ENCODE measurements around the gene TUBA4B. TPM values are rescaled to one million over a fixed set of nuclear protein-coding genes. Genes with fewer than 3 reads are reported as not detected.
A peak's percentile ranks its signal among the peaks of the same experiment; 100 is the strongest.

Gene TUBA4B
- polyA plus RNA-seq, 3 donors, result not detected

GRCh38 chr2:219253753-219254589 lies 928 bp downstream of the TUBA4B start, which contains the start of gene TUBA4A:
Gene TUBA4A, minus strand, starts transcription at chr2:219253918. Its CDS starts 60 bp downstream, at chr2:219253858.
- H3K9ac ChIP-seq (ENCODE audit: insufficient read depth, low read length, poor library complexity, severe bottlenecking), result peak within 1 kb of the TSS; percentile 84
- peak; percentile 81 to 87 (median 83) for DNase-seq
- peaks cover 30% of the 10 kb centered on the region for H4K20me1 ChIP-seq (ENCODE audit: insufficient read depth, low read length)
- peak within 1 kb of the TSS; percentile 88 to 96 (median 88) for H3K4me3 ChIP-seq (replicated peaks in 1 of 3; ENCODE audit: low read depth in 2 of 3, low read length in 3 of 3)
- no peak for TF ChIP-seq CTCF (IDR thresholded peaks at IDR 0.05)
- peaks cover 0 to 3% (median 2%) of the 10 kb centered on the region in 3 donors for H3K27me3 Mint-ChIP-seq (ENCODE audit: low read depth in 3 of 3)
- H3K4me1 Mint-ChIP-seq, result peaks cover 47% of the 10 kb centered on the region
- no peaks in the 10 kb centered on the region for H3K27me3 ChIP-seq (ENCODE audit: control insufficient read depth in 2 of 2, insufficient read depth in 2 of 2, low read length in 2 of 2)
- peak within 1 kb of the TSS; percentile 89 for H2AFZ ChIP-seq (ENCODE audit: insufficient read depth, low read depth, low read length, poor library complexity, severe bottlenecking)
- peak within 1 kb of the TSS; percentile 80 to 90 for H3K27ac ChIP-seq (ENCODE audit: low read depth in 1 of 2, low read length in 2 of 2)
- H3K27ac Mint-ChIP-seq, result peak within 1 kb of the TSS; percentile 92 to 98 (median 95)
- H3K4me2 ChIP-seq (replicated peaks; ENCODE audit: extremely low read depth, low read length, poor library complexity, severe bottlenecking), result peak within 1 kb of the TSS; percentile 95
- H3K4me1 ChIP-seq (ENCODE audit: control insufficient read depth in 1 of 2, insufficient read depth in 2 of 2, low read length in 2 of 2), result peaks cover 47 to 59% of the 10 kb centered on the region in 2 donors
- no peaks in the 10 kb centered on the region for H3K9me3 ChIP-seq (replicated peaks in 1 of 2; ENCODE audit: control insufficient read depth in 1 of 2, insufficient read depth in 1 of 2, low read length in 2 of 2)
- peaks cover 18 to 25% of the 10 kb centered on the region in 2 donors for H3K36me3 Mint-ChIP-seq
- H3K36me3 ChIP-seq (replicated peaks in 1 of 2; ENCODE audit: control insufficient read depth in 1 of 2, insufficient read depth in 2 of 2, low read length in 2 of 2), result peaks cover 14 to 16% of the 10 kb centered on the region in 2 donors
- intact Hi-C loops (cut with micrococcal nuclease), result loop anchor here (1.0 to 5.0 kb wide), 4 partner anchors 25 to 77 kb away; partner anchors contain the start of genes ABCB6 (in 2 of the 2), DNAJB2 (in 2 of the 2), CNPPD1 (in 1 of the 2) and RETREG2 (in 1 of the 2)
- no peaks in the 10 kb centered on the region for H3K9me3 Mint-ChIP-seq
- H3K4me3 Mint-ChIP-seq, result peak within 1 kb of the TSS; percentile 90 to 96
- under 1% methylated on average over 69 of the region's 76 CpGs for WGBS (ENCODE audit: insufficient coverage)
- H3K79me2 ChIP-seq (ENCODE audit: insufficient read depth, low read length), result peaks cover 52% of the 10 kb centered on the region

DNA sequence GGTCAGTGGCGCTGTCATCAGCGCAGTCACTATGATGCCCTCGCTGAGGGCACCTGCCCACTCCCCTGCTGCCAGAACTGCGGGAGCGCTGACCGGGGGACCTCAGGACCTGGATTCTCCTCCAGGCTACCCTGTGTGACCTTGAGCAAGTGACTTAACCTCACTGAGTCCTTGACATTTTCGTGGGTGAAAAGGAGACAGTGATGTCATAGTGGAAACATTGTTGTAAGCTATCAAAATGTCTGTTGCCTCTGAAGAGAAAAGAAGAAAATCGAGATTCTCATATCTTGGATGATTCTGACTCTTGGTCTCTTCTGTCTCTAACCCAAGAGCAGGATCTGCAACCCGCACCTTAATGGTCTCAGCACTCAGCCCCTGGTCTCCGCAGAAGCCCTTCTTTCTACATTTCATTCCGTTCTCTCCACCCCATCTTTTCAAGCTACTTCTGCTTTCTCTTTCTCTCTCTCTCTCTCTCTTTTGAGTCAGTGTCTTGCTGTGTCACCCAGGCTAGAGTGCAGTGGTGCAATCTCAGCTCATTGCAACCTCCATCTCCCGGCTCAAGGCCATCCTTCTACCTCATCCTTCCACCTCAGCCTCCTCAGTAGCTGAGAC lies 1.7 kb downstream of the TUBA4B start:
- H2AFZ ChIP-seq (ENCODE audit: insufficient read depth, low read depth, low read length, poor library complexity, severe bottlenecking), result peak overlapping the region; percentile 89
- peaks cover 2 to 4% (median 4%) of the 10 kb centered on the region in 3 donors for H3K27me3 Mint-ChIP-seq (ENCODE audit: low read depth in 3 of 3)
- WGBS (ENCODE audit: insufficient coverage), result 0% methylated on average over 9 of the region's 12 CpGs

More for the DNA sequence above, 1.7 kb downstream of the TUBA4B start:
- Histone ChIP-seq H3K27ac (ENCODE audit: low read depth in 1 of 2, low read length in 2 of 2) (peak overlapping the region; percentile 80 to 90), H4K20me1 (ENCODE audit: insufficient read depth, low read length) (peaks cover 30% of the 10 kb centered on the region), H3K36me3 (replicated peaks in 1 of 2; ENCODE audit: control insufficient read depth in 1 of 2, insufficient read depth in 2 of 2, low read length in 2 of 2) (peaks cover 14% of the 10 kb centered on the region in 2 donors), H3K79me2 (ENCODE audit: insufficient read depth, low read length) (peaks cover 45% of the 10 kb centered on the region), H3K4me1 (ENCODE audit: control insufficient read depth in 1 of 2, insufficient read depth in 2 of 2, low read length in 2 of 2) (peaks cover 40 to 51% of the 10 kb centered on the region in 2 donors), H3K27me3 (ENCODE audit: control insufficient read depth in 2 of 2, insufficient read depth in 2 of 2, low read length in 2 of 2) (no peaks in the 10 kb centered on the region), H3K4me2 (replicated peaks; ENCODE audit: extremely low read depth, low read length, poor library complexity, severe bottlenecking) (peak overlapping the region; percentile 95), H3K9ac (ENCODE audit: insufficient read depth, low read length, poor library complexity, severe bottlenecking) (peak overlapping the region; percentile 84), H3K4me3 (replicated peaks in 1 of 3; ENCODE audit: low read depth in 2 of 3, low read length in 3 of 3) (peak overlapping the region; percentile 88 to 96 (median 88)), H3K9me3 (replicated peaks in 1 of 2; ENCODE audit: control insufficient read depth in 1 of 2, insufficient read depth in 1 of 2, low read length in 2 of 2) (no peaks in the 10 kb centered on the region)
- Mint-ChIP-seq H3K36me3 (peaks cover 17 to 19% of the 10 kb centered on the region in 2 donors), H3K4me1 (peaks cover 39% of the 10 kb centered on the region), H3K4me3 (peak overlapping the region; percentile 87 to 89), H3K27ac (peak overlapping the region; percentile 92 to 98 (median 95)), H3K9me3 (no peaks in the 10 kb centered on the region)
- DNase-seq, result peak; percentile 68 to 84 (median 77)
- no peak for TF ChIP-seq CTCF (IDR thresholded peaks at IDR 0.05)
- intact Hi-C loops (cut with micrococcal nuclease), result loop anchor here (1.0 to 5.0 kb wide), 4 partner anchors 24 to 77 kb away; partner anchors contain the start of genes ABCB6 (in 2 of the 2), DNAJB2 (in 2 of the 2), CNPPD1 (in 1 of the 2) and RETREG2 (in 1 of the 2)
